NT2/D1 (cell line): Measurements from ENCODE around the gene SLC39A6.

ENCODE experiments used
- SUZ12 ChIP-seq: IDR thresholded peaks from 2 replicates; pipeline ENCODE4 v1.6.1; 2011; ENCODE audit not compliant: insufficient read length, insufficient read depth; ENCODE audit errors: extremely low read depth
- YY1 ChIP-seq: IDR thresholded peaks from 2 replicates; pipeline ENCODE4 v1.6.1; 2011; ENCODE audit not compliant: insufficient read length, insufficient read depth

DNA sequence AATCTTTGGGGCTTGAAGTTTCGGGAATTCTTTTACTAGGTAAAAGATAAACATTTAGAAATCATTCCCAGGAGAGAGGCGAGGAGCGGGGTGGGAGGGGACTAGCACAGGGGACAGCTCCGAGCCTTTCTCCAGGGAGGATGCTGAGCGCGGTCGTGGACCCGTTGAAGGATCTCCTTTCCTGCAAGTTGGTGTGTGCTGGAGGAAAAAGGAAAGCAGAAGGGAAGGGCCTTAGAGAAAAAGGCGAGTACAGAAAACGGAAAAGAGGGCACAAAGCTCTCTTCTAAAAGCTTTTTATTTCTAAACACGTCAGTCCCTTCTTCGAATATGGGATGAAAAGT, 640 bp downstream of the SLC39A6 start:
- TF ChIP-seq SUZ12 (no peak), YY1 (no peak)
